ENCODE measurements around the gene SORCS1.

Gene SORCS1

GRCh38 chr10:106789623-106790022, 374.9 kb downstream of the SORCS1 start:
- TF ChIP-seq CTCF (IDR thresholded peaks at IDR 0.05; ENCODE audit: extremely low read depth, missing control alignments): no peak
- no peak for DNase-seq (ENCODE audit: low spot score)

- no peak for TF ChIP-seq CTCF (IDR thresholded peaks at IDR 0.05; ENCODE audit: extremely low read depth, missing control alignments)
- DNase-seq (ENCODE audit: low spot score): no peak
Observed at GRCh38 chr10:106788982-106789381, 375.5 kb downstream of the SORCS1 start.

- DNase-seq (ENCODE audit: low spot score): no peak
- no peak for TF ChIP-seq CTCF (IDR thresholded peaks at IDR 0.05; ENCODE audit: extremely low read depth, missing control alignments)
Observed at GRCh38 chr10:106785528-106785927, 379.0 kb downstream of the SORCS1 start.

GRCh38 chr10:106780632-106781031, 383.9 kb downstream of the SORCS1 start:
- DNase-seq (ENCODE audit: low spot score): no peak
- no peak for TF ChIP-seq CTCF (IDR thresholded peaks at IDR 0.05; ENCODE audit: extremely low read depth, missing control alignments)

- no peak for TF ChIP-seq CTCF (IDR thresholded peaks at IDR 0.05; ENCODE audit: extremely low read depth, missing control alignments)
- no peak for DNase-seq (ENCODE audit: low spot score)
Observed at GRCh38 chr10:106777841-106778240, 386.7 kb downstream of the SORCS1 start.

- no peak for DNase-seq (ENCODE audit: low spot score)
- TF ChIP-seq CTCF (IDR thresholded peaks at IDR 0.05; ENCODE audit: extremely low read depth, missing control alignments): no peak
Observed at GRCh38 chr10:106775127-106775526, 389.4 kb downstream of the SORCS1 start.

GRCh38 chr10:106772957-106773356, 391.5 kb downstream of the SORCS1 start:
- TF ChIP-seq CTCF (IDR thresholded peaks at IDR 0.05; ENCODE audit: extremely low read depth, missing control alignments): no peak
- DNase-seq (ENCODE audit: low spot score): no peak
